Keratinocyte (primary cell): ENCODE data around the gene OVAAL.

Experiments
- EZH2 ChIP-seq: IDR thresholded peaks from one replicate; pipeline ENCODE4 v1.6.1; 2012; ENCODE audit warnings: inconsistent platforms, mild to moderate bottlenecking, low read length, moderate library complexity
- TF ChIP-seq, protein P1 (sequence below), 3 experiments: IDR thresholded peaks in 1 of 3; conservative IDR thresholded peaks in 1 of 3; optimal IDR thresholded peaks in 1 of 3; 2 replicates in 2 of 3; 3 replicates in 1 of 3; pipeline versions ENCODE3 to v1.5.1; 2011; ENCODE audit warnings: low read length in 3 of 3, mild to moderate bottlenecking in 3 of 3, moderate library complexity in 2 of 3, control low read depth in 1 of 3, inconsistent platforms in 1 of 3; ENCODE audit not compliant: insufficient read depth in 2 of 3; ENCODE audit errors: extremely low read depth in 1 of 3

DNA sequence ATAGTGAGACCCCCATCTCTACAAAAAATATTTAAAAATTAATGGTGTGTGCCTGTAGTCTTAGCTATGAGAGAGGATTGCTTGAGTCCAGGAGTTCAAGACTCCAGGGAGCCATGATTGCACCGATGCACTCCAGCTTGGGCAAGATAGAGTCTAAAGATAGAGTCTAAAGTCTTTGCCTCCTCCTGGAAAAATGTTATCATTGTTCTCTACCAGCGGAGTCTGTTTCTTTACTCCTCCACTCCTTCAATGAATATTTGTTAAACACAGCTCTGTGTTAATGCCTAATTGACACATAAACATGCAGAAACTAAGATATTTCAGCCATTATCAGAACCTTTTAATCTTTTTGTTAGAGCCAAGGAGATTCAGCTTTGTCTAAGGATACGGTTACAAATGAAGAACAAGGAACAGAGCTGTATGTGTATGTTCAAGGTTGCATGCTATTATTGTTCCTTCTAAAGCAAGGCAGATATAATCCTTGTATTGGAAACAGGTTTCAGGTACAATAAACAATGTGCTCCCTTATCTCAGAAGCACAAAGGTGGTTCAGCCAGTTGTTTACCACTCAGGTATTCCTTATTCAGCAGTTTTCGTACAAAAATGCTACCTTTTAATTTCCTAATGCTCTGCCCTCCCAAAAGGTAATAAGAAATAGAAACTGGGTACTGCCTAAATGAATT, 15.4 kb downstream of the OVAAL start:
- TF ChIP-seq, protein P1, sequence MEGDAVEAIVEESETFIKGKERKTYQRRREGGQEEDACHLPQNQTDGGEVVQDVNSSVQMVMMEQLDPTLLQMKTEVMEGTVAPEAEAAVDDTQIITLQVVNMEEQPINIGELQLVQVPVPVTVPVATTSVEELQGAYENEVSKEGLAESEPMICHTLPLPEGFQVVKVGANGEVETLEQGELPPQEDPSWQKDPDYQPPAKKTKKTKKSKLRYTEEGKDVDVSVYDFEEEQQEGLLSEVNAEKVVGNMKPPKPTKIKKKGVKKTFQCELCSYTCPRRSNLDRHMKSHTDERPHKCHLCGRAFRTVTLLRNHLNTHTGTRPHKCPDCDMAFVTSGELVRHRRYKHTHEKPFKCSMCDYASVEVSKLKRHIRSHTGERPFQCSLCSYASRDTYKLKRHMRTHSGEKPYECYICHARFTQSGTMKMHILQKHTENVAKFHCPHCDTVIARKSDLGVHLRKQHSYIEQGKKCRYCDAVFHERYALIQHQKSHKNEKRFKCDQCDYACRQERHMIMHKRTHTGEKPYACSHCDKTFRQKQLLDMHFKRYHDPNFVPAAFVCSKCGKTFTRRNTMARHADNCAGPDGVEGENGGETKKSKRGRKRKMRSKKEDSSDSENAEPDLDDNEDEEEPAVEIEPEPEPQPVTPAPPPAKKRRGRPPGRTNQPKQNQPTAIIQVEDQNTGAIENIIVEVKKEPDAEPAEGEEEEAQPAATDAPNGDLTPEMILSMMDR (optimal IDR thresholded peaks at IDR 0.05 in 1 of 3, IDR thresholded peaks at IDR 0.05 in 1 of 3, conservative IDR thresholded peaks at IDR 0.05 in 1 of 3; ENCODE audit: extremely low read depth in 1 of 3, insufficient read depth in 2 of 3, low read length in 3 of 3), result no peak
- no peak for TF ChIP-seq EZH2
